Fibroblast of villous mesenchyme (primary cell): ENCODE results near the gene EIF5A. TPM values are rescaled to one million over a fixed set of nuclear protein-coding genes. Genes with fewer than 3 reads are reported as not detected.
"Not testable (repeated sequence)": the region's sequence is repeated elsewhere in the genome, so short reads cannot be mapped to it uniquely, and the experiment has no call there.

Experiments
- DNase-seq: peaks from one replicate; pipeline ENCODE4 v3.0.0-alpha.2; 2010; ENCODE audit warnings: low read depth
- H3K4me3 ChIP-seq: 2 replicates; pipeline ENCODE4 v1.5.1; 2011; ENCODE audit warnings: low read depth, mild to moderate bottlenecking, low read length
- total RNA-seq: library from RNA; depleted of rRNA; stranded (reverse); fragments of >200 nt; gene quantifications from 2 replicates; pipeline ENCODE4 v1.2.3, GENCODE V29; 2012
- TF ChIP-seq, protein P1 (sequence below): IDR thresholded peaks from 2 replicates; pipeline ENCODE4 v1.5.1; 2012; ENCODE audit warnings: low read depth, mild to moderate bottlenecking, low read length; ENCODE audit not compliant: insufficient read depth

EIF5A gene
- total RNA-seq, 1 donor, result 641 TPM

DNA sequence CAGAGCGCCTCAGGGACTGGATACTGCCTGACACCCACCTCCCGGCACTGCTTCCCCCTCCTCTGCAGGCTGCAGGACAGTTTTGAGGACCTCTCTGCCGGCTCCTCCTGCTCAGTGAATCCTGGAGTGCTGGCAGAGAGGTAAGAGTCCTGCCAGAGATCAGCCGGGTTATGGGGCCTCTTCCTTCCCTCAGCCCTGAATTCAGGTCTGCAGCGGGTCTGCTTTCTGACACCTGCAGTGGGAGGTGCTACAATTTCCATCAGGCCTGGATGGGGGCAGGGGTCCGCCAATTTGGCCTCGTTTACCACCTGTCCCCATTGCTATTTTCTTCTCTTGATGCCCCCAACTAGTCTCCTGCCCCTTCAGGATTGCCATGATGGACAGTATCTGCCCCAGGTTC lies 24.7 kb downstream of the EIF5A start:
- no peak overlapping the region for H3K4me3 ChIP-seq
- TF ChIP-seq, protein P1, sequence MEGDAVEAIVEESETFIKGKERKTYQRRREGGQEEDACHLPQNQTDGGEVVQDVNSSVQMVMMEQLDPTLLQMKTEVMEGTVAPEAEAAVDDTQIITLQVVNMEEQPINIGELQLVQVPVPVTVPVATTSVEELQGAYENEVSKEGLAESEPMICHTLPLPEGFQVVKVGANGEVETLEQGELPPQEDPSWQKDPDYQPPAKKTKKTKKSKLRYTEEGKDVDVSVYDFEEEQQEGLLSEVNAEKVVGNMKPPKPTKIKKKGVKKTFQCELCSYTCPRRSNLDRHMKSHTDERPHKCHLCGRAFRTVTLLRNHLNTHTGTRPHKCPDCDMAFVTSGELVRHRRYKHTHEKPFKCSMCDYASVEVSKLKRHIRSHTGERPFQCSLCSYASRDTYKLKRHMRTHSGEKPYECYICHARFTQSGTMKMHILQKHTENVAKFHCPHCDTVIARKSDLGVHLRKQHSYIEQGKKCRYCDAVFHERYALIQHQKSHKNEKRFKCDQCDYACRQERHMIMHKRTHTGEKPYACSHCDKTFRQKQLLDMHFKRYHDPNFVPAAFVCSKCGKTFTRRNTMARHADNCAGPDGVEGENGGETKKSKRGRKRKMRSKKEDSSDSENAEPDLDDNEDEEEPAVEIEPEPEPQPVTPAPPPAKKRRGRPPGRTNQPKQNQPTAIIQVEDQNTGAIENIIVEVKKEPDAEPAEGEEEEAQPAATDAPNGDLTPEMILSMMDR, result no peak
- DNase-seq, result no peak

DNA sequence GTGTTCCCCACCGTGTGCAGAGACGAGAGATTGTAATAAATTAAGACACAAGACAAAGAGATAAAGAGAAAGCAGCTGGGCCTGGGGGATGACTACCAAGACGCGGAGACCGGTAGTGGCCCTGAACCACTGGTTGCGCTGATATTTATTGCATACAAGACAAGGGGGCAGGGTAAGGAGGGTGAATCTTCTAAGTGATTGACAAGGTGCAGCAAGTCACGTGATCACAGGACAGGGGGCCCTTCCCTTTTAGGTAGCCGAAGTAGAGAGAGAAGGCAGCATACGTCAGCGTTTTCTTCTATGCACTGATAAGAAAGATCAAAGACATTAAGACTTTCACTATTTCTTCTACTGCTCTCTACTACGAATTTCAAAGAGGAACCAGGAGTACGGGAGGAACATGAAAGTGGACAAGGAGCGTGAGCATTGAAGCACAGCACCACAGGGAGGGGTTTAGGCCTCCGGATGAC lies 25.2 kb downstream of the EIF5A start:
- not testable (repeated sequence) for DNase-seq, H3K4me3 ChIP-seq

- TF ChIP-seq, protein P1, result no peak
- H3K4me3 ChIP-seq, result no peak overlapping the region
- no peak for DNase-seq
Measured at GRCh38 chr17:7334938-7335538, 27.6 kb downstream of the EIF5A start.

- not testable (repeated sequence) for H3K4me3 ChIP-seq
Measured at GRCh38 chr17:7335765-7336164, 28.3 kb downstream of the EIF5A start.

DNA sequence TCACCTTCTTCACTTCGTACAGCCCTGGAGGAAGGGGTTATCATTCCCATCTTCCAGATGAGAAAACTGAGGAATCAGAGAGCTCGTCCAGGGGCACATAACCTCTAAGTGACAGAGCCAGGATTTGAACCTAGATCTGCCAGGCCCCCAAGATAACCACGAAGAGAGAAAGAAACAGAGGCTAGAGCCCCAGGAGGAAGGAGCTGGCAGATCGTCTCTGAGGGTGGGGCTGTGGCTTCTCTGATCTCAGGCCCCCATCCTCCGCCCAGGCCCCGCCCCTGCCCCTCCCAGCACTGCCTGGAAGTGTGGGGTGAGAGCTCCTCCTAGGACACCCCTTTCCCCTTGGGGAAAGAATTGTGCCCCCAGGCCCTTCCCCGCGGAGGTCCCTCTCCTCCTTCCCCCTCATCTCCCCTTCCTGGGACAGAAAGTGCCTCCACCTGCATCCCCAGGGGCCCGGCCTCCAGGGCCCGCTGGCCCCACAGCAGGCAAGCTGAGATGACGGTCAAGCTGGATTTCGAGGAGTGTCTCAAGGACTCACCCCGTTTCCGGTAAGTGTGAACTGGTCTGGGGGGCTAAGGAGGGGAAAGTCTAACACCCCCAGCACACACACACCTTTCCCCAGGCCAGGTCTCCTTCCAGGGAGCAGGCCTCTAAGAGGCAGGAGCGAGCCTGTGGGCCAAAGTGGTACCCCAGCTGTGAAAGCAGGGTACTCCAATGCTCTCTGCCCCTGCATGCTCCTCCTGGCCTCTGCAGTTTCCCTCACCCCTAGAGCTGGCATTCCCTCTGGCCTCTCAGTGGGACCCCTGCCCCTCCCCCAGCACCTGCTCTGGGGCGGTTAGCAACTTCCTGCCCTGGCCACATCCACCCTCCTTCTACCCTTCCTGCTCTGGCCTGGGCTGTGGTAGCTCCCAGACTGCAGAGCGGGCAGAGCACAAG lies 29.1 kb downstream of the EIF5A start, which contains the start of gene ACAP1:
ACAP1 (plus strand) TSS at position 290 of the 936 bp plus-strand sequence; CDS start at position 496, 206 bp downstream.
- no peak for DNase-seq
- H3K4me3 ChIP-seq, result no peak within 1 kb of the TSS
- TF ChIP-seq, protein P1, result no peak

More at GRCh38 chr17:7335765-7336164, 28.3 kb downstream of the EIF5A start:
- DNase-seq, result not testable (repeated sequence)

DNA sequence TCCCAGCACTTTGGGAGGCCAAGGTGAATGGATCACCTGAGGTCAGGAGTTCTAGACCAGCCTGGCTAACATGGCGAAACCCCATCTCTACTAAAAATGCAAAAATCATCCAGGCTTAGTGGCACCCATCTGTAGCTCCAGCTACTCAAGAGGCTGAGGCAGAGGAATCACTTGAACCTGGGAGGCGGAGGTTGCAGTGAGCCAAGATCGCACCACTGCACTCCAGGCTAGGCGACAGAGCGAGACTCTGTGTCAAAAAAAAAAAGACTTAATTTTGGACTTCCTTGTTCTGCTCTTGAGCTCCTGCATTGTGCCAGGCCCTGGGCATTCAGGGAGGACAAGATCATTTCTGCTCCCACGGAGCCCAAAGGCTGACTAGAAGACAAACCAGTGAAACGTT lies 30.2 kb downstream of the EIF5A start:
- not testable (repeated sequence) for H3K4me3 ChIP-seq, DNase-seq

- TF ChIP-seq, protein P1, result no peak
- peak; percentile 36 for DNase-seq
Measured at GRCh38 chr17:7340179-7340578, 32.8 kb downstream of the EIF5A start.

DNA sequence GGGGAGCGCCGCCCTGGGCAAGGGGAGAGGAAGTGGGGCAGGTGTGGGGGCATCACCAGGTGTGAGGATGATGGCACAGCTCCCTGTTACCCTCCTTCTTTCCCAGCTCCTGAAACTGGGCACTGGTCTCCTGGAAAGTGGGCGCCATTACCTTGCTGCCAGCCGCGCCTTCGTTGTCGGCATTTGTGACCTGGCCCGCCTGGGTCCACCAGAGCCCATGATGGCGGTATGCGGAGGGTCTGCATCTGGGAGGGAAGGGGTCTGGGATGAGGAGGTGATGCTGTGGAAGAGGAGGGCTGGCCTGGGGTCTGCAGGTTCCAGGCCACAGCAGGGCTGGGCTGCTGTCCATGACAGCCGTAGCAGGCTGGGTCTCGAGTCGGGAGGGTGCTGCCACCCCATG lies 34.4 kb downstream of the EIF5A start:
- DNase-seq, result no peak
- TF ChIP-seq, protein P1, result no peak
- no peak overlapping the region for H3K4me3 ChIP-seq

More at GRCh38 chr17:7340179-7340578, 32.8 kb downstream of the EIF5A start:
- no peak overlapping the region for H3K4me3 ChIP-seq
